ENCODE data around the gene N4BP3. TPM values are rescaled to one million over a fixed set of nuclear protein-coding genes. Genes with fewer than 3 reads are reported as not detected.

N4BP3 gene
- total and polyA plus RNA-seq, 4 donors: 0.03 to 2.0 (median 0.16) TPM

- WGBS, 2 donors: 66 to 80% methylated on average over 5 of the region's 5 CpGs
- Histone ChIP-seq H3K36me3 (ENCODE audit: control insufficient read depth in 1 of 2, insufficient read depth in 2 of 2, low read length in 1 of 2) (no peaks in the 10 kb centered on the region), H3K9me3 (ENCODE audit: control insufficient read depth, low read length) (no peaks in the 10 kb centered on the region), H3K27me3 (ENCODE audit: control insufficient read depth in 1 of 2, insufficient read depth in 2 of 2, low read length in 1 of 2) (no peaks in the 10 kb centered on the region), H3K4me1 (ENCODE audit: control insufficient read depth in 1 of 2, insufficient read depth in 2 of 2, low read length in 2 of 2) (no peaks in the 10 kb centered on the region), H3K4me3 (ENCODE audit: low read length in 2 of 2) (no peak overlapping the region), H3K27ac (ENCODE audit: low read depth in 1 of 2, low read length in 2 of 2) (no peak overlapping the region)
- no peak for ATAC-seq (ENCODE audit: low FRiP score)
- DNase-seq: no peak
- intact Hi-C loops (cut with DNase I): loop anchor here in 1 of 2 donors (5.0 kb wide), 1 partner anchor 85 kb away; no protein-coding TSS in a partner anchor
Measured at GRCh38 chr5:178077751-178078150, 35.6 kb upstream of the N4BP3 start.

GRCh38 chr5:178078197-178079010 lies 34.9 kb upstream of the N4BP3 start:
- Histone ChIP-seq H3K27ac (ENCODE audit: low read depth in 1 of 2, low read length in 2 of 2) (no peak overlapping the region), H3K4me1 (ENCODE audit: control insufficient read depth in 1 of 2, insufficient read depth in 2 of 2, low read length in 2 of 2) (no peaks in the 10 kb centered on the region), H3K9me3 (ENCODE audit: control insufficient read depth, low read length) (no peaks in the 10 kb centered on the region), H3K27me3 (ENCODE audit: control insufficient read depth in 1 of 2, insufficient read depth in 2 of 2, low read length in 1 of 2) (no peaks in the 10 kb centered on the region), H3K4me3 (ENCODE audit: low read length in 2 of 2) (no peak overlapping the region), H3K36me3 (ENCODE audit: control insufficient read depth in 1 of 2, insufficient read depth in 2 of 2, low read length in 1 of 2) (no peaks in the 10 kb centered on the region)
- DNase-seq: no peak
- ATAC-seq (ENCODE audit: low FRiP score): no peak
- 78 to 79% methylated on average over 22 of the region's 22 CpGs for WGBS, 2 donors
- intact Hi-C loops (cut with DNase I): loop anchor here in 1 of 2 donors (5.0 kb wide), 1 partner anchor 84 kb away; no protein-coding TSS in a partner anchor

- H3K27ac ChIP-seq (ENCODE audit: low read depth in 1 of 2, low read length in 2 of 2): no peak overlapping the region
- H3K36me3 ChIP-seq (ENCODE audit: control insufficient read depth in 1 of 2, insufficient read depth in 2 of 2, low read length in 1 of 2): no peaks in the 10 kb centered on the region
- ATAC-seq (ENCODE audit: low FRiP score) (no peak), DNase-seq (no peak)
- no peaks in the 10 kb centered on the region for H3K27me3 ChIP-seq (ENCODE audit: control insufficient read depth in 1 of 2, insufficient read depth in 2 of 2, low read length in 1 of 2)
- no peak overlapping the region for H3K4me3 ChIP-seq (ENCODE audit: low read length in 2 of 2)
- no peaks in the 10 kb centered on the region for H3K4me1 ChIP-seq (ENCODE audit: control insufficient read depth in 1 of 2, insufficient read depth in 2 of 2, low read length in 2 of 2)
- H3K9me3 ChIP-seq (ENCODE audit: control insufficient read depth, low read length): no peaks in the 10 kb centered on the region
- WGBS, 2 donors: 73 to 91% methylated on average over 8 of the region's 8 CpGs
- intact Hi-C loops (cut with DNase I): no loop called here
Measured at GRCh38 chr5:178080056-178080455, 33.3 kb upstream of the N4BP3 start.

GRCh38 chr5:178080618-178081410 lies 32.5 kb upstream of the N4BP3 start:
- Histone ChIP-seq H3K9me3 (ENCODE audit: control insufficient read depth, low read length) (no peaks in the 10 kb centered on the region), H3K27ac (ENCODE audit: low read depth in 1 of 2, low read length in 2 of 2) (no peak overlapping the region), H3K36me3 (ENCODE audit: control insufficient read depth in 1 of 2, insufficient read depth in 2 of 2, low read length in 1 of 2) (no peaks in the 10 kb centered on the region), H3K27me3 (ENCODE audit: control insufficient read depth in 1 of 2, insufficient read depth in 2 of 2, low read length in 1 of 2) (no peaks in the 10 kb centered on the region), H3K4me3 (ENCODE audit: low read length in 2 of 2) (no peak overlapping the region), H3K4me1 (ENCODE audit: control insufficient read depth in 1 of 2, insufficient read depth in 2 of 2, low read length in 2 of 2) (no peaks in the 10 kb centered on the region)
- DNase-seq (no peak), ATAC-seq (ENCODE audit: low FRiP score) (no peak)
- WGBS, 2 donors: 67 to 72% methylated on average over 9 of the region's 9 CpGs
- intact Hi-C loops (cut with DNase I): no loop called here

- WGBS, 2 donors: 58 to 69% methylated on average over 12 of the region's 12 CpGs
- DNase-seq (no peak), ATAC-seq (ENCODE audit: low FRiP score) (no peak)
- H3K27me3 ChIP-seq (ENCODE audit: control insufficient read depth in 1 of 2, insufficient read depth in 2 of 2, low read length in 1 of 2): no peaks in the 10 kb centered on the region
- intact Hi-C loops (cut with DNase I): no loop called here
- no peak overlapping the region for H3K4me3 ChIP-seq (ENCODE audit: low read length in 2 of 2)
- no peaks in the 10 kb centered on the region for H3K4me1 ChIP-seq (ENCODE audit: control insufficient read depth in 1 of 2, insufficient read depth in 2 of 2, low read length in 2 of 2)
- no peaks in the 10 kb centered on the region for H3K36me3 ChIP-seq (ENCODE audit: control insufficient read depth in 1 of 2, insufficient read depth in 2 of 2, low read length in 1 of 2)
- no peaks in the 10 kb centered on the region for H3K9me3 ChIP-seq (ENCODE audit: control insufficient read depth, low read length)
- no peak overlapping the region for H3K27ac ChIP-seq (ENCODE audit: low read depth in 1 of 2, low read length in 2 of 2)
Measured at GRCh38 chr5:178081571-178082243, 31.6 kb upstream of the N4BP3 start.

- no peak for DNase-seq
- no peaks in the 10 kb centered on the region for H3K36me3 ChIP-seq (ENCODE audit: control insufficient read depth in 1 of 2, insufficient read depth in 2 of 2, low read length in 1 of 2)
- WGBS, 2 donors: 61 to 65% methylated on average over 6 of the region's 6 CpGs
- no peaks in the 10 kb centered on the region for H3K27me3 ChIP-seq (ENCODE audit: control insufficient read depth in 1 of 2, insufficient read depth in 2 of 2, low read length in 1 of 2)
- H3K27ac ChIP-seq (ENCODE audit: low read depth in 1 of 2, low read length in 2 of 2): no peak overlapping the region
- no peak for ATAC-seq (ENCODE audit: low FRiP score)
- H3K4me3 ChIP-seq (ENCODE audit: low read length in 2 of 2): no peak overlapping the region
- no peaks in the 10 kb centered on the region for H3K4me1 ChIP-seq (ENCODE audit: control insufficient read depth in 1 of 2, insufficient read depth in 2 of 2, low read length in 2 of 2)
- intact Hi-C loops (cut with DNase I): no loop called here
- H3K9me3 ChIP-seq (ENCODE audit: control insufficient read depth, low read length): no peaks in the 10 kb centered on the region
Measured at GRCh38 chr5:178083922-178084321, 29.4 kb upstream of the N4BP3 start.

- H3K9me3 ChIP-seq (ENCODE audit: control insufficient read depth, low read length): no peaks in the 10 kb centered on the region
- intact Hi-C loops (cut with DNase I): no loop called here
- H3K4me1 ChIP-seq (ENCODE audit: control insufficient read depth in 1 of 2, insufficient read depth in 2 of 2, low read length in 2 of 2): no peaks in the 10 kb centered on the region
- H3K27ac ChIP-seq (ENCODE audit: low read depth in 1 of 2, low read length in 2 of 2): no peak overlapping the region
- no peak overlapping the region for H3K4me3 ChIP-seq (ENCODE audit: low read length in 2 of 2)
- DNase-seq (no peak), ATAC-seq (ENCODE audit: low FRiP score) (no peak)
- 55 to 61% methylated on average over 6 of the region's 6 CpGs for WGBS, 2 donors
- no peaks in the 10 kb centered on the region for H3K27me3 ChIP-seq (ENCODE audit: control insufficient read depth in 1 of 2, insufficient read depth in 2 of 2, low read length in 1 of 2)
- H3K36me3 ChIP-seq (ENCODE audit: control insufficient read depth in 1 of 2, insufficient read depth in 2 of 2, low read length in 1 of 2): no peaks in the 10 kb centered on the region
Measured at GRCh38 chr5:178085316-178085715, 28.0 kb upstream of the N4BP3 start.

GRCh38 chr5:178086266-178086665 lies 27.1 kb upstream of the N4BP3 start:
- no peaks in the 10 kb centered on the region for H3K36me3 ChIP-seq (ENCODE audit: control insufficient read depth in 1 of 2, insufficient read depth in 2 of 2, low read length in 1 of 2)
- no peaks in the 10 kb centered on the region for H3K4me1 ChIP-seq (ENCODE audit: control insufficient read depth in 1 of 2, insufficient read depth in 2 of 2, low read length in 2 of 2)
- intact Hi-C loops (cut with DNase I): no loop called here
- no peak for ATAC-seq (ENCODE audit: low FRiP score)
- no peak overlapping the region for H3K27ac ChIP-seq (ENCODE audit: low read depth in 1 of 2, low read length in 2 of 2)
- no peaks in the 10 kb centered on the region for H3K27me3 ChIP-seq (ENCODE audit: control insufficient read depth in 1 of 2, insufficient read depth in 2 of 2, low read length in 1 of 2)
- no peak for DNase-seq
- no peaks in the 10 kb centered on the region for H3K9me3 ChIP-seq (ENCODE audit: control insufficient read depth, low read length)
- no peak overlapping the region for H3K4me3 ChIP-seq (ENCODE audit: low read length in 2 of 2)
- 29 to 34% methylated on average over 24 to 25 of the region's 25 CpGs for WGBS, 2 donors

All from aorta (tissue), 5 donors.